HG02763 (cell line): Measurements from ENCODE around the gene FRG2C.
"Not testable (repeated sequence)": the region's sequence is repeated elsewhere in the genome, so short reads cannot be mapped to it uniquely, and the experiment has no call there.

Experiments
- ATAC-seq: cut with Tn5 transposase; IDR thresholded peaks from one replicate; pipeline ENCODE4 v1.9.1; 2021; ENCODE audit warnings: mild to moderate bottlenecking, moderate library complexity; ENCODE audit not compliant: unreplicated experiment

The FRG2C gene

GRCh38 chr3:75669348-75670297 lies 5.5 kb downstream of the FRG2C start:
- ATAC-seq, result not testable (repeated sequence)

- not testable (repeated sequence) for ATAC-seq
Observed at GRCh38 chr3:75670298-75671286, 6.5 kb downstream of the FRG2C start.

- ATAC-seq, result not testable (repeated sequence)
Observed at GRCh38 chr3:75671287-75672139, 7.4 kb downstream of the FRG2C start.

- ATAC-seq, result peak; percentile 59
Observed at GRCh38 chr3:75672140-75672775, 8.1 kb downstream of the FRG2C start.

GRCh38 chr3:75683965-75684364 lies 19.8 kb downstream of the FRG2C start:
- ATAC-seq, result not testable (repeated sequence)

GRCh38 chr3:75687323-75687722 lies 23.2 kb downstream of the FRG2C start:
- ATAC-seq, result no peak

- ATAC-seq, result no peak
Observed at GRCh38 chr3:75692061-75692460, 27.9 kb downstream of the FRG2C start.
